HT-29 (cell line): ENCODE results near the gene MNS1. TPM values are rescaled to one million over a fixed set of nuclear protein-coding genes. Genes with fewer than 3 reads are reported as not detected.
A peak's percentile ranks its signal among the peaks of the same experiment; 100 is the strongest.
"Not testable (repeated sequence)": the region's sequence is repeated elsewhere in the genome, so short reads cannot be mapped to it uniquely, and the experiment has no call there.

Experiments used
- DNase-seq: peaks from one replicate; pipeline ENCODE4 v3.0.0-alpha.2; 2015; ENCODE audit warnings: low spot score
- total RNA-seq: library from RNA; depleted of rRNA; stranded (reverse); fragments of >200 nt; shearing (Covaris generic); gene quantifications from 2 replicates; pipeline ENCODE4 v1.2.3, GENCODE V29; 2014; rRNA removed

Gene MNS1
- total RNA-seq, 1 experiment from 2014 or later, result 4.0 TPM

DNA sequence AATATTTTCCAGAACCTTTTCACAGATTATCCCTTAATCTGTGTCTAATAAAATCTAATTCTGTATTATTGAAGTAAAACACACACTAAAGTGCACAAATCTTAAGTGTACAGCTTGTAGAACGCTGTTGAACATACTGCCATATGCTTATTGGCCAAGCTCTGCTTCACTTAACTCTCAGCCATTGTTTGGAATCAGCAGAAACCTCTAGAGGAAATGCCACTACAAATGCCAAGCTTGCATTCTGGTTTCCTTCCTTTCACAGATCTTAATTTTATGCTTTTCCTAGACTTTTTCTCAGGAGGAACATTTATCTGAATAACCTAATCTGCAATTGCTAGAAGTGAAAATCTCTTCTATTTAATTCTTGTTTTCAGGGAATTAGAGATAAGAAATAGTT lies 10.1 kb downstream of the MNS1 start:
- no peak for DNase-seq

DNA sequence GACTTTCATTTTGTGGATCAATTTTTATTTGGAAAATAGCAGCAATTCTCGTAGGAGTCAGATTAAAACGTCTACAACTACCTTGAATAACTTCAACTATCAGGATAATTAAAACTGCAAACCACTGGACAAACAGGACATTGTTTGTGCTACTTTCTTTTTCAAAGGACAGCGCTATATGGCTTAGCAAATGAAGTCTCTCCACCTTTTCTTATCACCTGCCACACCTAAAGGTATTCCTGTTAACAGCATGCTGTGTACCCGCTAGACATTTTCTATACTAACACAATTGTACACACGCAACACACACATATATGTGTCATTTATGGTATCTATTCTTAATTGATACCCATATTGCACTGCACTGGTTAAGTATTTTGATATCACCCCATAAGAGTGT lies 19.2 kb downstream of the MNS1 start:
- DNase-seq, result no peak

DNA sequence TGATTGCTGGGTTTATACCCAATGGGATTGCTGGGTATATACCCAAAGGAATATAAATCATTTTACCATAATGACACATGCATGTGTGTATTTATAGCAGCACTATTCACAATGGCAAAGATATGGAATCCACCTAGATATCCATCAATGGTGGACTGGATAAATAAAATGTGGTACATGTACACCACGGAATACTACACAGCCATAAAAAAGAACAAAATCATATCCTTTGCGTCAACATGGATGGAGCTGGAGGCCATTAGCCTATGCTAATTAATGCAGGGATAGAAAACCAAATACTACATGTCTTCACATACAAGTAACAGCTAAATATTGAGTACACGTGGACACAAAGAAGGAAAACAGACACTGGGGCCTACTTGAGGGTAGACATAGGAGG lies 22.6 kb downstream of the MNS1 start:
- no peak for DNase-seq

DNA sequence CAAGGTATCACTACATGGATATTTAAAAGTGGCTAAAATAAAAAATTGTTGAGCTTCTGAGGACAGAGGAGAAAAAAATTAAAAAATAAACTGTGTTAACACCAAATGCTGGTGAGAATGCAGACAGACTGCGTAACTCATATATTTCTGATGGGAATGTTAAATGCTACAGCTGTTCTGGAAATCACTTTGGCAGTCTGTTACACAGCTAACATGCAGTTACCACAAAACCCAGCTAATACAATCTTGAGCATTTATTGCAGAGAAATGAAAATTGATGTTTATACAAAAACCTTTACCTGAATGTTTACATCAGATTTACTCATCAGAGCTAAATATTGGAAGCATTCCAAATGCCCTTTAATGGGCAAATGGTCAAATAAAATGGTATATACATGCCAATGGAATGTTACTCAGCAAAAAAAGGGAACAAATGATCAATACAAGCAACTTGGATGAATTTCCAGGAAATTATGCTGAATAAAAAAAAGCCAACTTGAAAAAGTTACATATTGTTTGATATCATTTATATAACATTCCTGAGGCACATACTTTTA lies 24.6 kb downstream of the MNS1 start:
- DNase-seq, result no peak

DNA sequence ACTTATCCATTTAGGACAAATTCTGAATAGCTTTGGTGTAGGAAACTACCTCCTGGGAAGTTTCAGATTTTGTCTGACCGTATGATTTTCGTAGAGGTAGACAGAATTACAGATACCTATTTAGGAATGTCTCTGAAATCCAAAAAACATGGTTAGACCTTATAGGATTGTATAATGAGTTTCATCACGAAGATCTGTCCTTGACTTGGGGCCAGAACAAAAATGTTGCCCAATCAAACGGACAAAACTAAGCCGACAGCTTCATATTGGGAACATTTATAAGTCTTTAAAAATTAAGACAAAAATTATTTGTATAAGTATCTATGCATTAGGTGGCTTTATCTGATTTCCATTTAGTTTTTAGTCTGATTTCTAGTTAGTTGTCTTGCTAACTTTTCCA lies 32.6 kb downstream of the MNS1 start:
- DNase-seq, result no peak

DNA sequence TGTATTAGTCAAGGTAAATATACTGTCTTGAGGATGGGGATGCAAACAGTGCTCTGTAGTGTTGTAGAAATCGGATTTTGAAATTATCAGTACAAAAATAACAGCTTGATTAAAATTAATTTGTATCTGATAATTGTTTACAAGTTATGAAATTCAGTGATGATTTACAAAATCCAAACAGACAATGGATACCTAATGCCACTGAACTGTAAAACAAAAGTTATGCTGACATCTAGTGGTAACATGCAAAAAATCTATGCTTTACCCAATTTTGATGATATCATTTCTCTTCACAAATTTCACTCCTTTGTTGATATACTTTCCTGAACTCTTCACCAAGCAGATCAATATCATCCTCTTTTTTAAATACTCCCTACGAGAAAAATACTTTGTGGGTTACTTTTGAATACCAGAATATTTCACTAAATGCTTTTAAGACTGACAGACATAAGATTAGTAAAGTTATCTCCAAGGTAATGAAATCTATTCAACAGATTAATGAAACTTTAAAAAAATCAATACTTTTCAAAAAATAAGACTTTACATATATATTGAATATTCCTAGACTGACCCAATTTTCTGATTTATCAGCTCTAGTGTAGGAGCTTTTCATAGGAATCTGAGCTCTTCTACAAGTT lies 36.0 kb downstream of the MNS1 start:
- peak; percentile 66 for DNase-seq

DNA sequence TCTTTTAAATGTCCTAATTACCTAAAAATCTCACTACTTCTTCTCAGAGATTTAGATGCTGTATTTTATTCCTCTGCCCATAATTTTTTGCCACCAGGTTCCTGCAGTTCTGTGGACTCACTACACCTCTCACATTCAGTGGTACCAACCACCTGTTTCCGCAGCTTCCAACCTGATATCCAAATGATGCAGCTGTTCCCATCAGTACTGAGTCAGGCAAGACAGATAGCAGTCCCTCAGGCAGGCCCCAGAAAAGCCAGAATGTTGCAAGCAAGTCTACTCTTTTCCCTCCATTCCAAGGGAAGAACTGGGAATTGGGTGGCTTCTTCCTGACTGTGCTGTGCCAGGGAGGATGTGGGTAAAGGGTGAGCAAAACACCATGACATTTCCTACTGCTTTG lies 39.0 kb downstream of the MNS1 start:
- DNase-seq, result no peak

DNA sequence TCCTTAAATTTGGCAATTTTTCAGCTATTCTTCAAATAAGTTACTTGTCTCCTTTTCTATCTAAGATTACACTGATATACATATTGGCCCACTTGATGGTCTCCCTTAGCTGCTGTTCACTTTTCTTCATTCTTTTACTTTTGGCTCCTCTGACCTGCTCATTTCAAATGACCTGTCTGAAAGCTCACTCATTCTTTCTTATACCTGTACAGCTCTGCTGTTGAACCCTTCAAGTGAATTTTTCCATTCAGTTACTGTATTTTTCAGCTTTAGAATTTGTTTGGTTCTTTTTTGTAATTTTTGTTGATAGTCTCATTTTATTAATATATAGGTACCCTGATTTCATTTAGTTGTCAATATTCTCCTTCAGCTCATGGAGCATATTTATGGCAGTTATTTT lies 39.7 kb downstream of the MNS1 start:
- no peak for DNase-seq

DNA sequence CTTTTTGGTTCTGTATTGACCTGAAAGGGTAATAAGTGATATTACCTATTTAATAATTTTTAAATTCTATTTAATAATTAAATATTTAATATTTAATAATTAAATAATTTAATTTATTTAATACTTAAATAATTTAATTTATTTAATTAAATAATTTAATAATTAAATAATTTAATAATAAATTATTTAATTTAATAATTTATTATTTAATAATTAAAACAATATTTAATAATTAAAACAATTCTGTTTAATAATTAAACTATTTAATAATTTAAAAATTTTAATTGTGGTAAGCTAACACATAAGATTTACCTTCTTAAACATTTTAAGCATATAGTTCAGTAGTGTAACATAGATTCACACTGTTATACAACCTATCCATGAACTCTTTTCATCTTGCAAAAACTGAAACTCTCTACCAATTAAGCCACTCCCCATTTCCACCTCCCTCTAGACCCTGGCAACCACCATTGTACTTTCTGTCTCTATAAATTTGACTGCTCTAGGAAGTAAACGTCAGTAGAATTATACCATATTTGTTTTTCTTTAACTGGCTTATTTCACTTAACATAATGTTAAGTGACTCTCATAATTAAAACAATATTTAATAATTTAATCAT lies 51.7 kb downstream of the MNS1 start:
- not testable (repeated sequence) for DNase-seq

DNA sequence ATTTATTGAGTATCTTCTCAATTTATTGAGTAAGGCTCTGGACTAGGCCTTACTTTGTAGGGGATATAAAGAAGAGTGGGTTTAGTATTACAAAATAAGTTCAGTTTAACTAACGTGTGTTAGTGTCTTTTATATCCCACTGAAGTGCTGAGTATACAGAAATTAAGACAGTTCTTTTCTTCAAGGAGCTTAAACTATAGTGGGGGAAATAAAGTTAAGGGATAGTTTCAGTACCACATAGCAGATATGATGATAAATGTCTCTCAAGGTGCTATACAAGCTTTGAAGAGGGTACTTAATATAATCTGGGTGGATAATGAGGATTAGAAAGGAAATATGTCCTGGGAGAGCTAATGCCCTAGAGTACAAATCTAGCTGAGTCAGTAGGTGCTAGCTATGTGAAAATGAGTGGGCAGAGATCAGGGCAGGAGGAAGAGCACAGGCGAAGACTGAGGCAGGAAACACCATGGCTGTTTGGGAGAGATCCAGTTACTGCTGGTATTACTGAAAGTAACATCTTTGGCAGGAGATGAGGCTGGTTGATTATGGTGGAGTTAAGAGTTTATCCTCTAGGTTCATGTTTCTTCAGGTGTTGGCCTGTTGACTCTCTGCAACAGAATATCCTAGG lies 53.7 kb downstream of the MNS1 start:
- no peak for DNase-seq

DNA sequence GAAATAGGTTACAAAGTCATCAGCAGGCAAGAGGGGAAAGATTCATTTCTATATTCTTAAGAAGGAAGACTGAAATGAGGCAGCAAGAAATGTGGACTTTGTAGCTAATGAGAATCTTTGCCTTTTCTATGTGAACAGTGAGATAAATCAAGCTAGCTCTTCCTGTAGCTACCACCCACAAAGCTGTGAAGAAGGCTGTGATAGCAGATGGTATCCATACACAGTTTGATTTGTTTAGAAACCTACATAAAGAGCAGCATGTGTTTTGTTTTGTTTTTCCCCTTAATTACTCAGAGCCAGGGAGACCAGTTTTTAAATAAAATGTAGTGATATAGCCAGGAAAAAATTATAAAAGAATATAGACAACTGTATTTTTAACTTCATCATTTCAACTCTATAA lies 54.2 kb downstream of the MNS1 start:
- DNase-seq, result no peak

DNA sequence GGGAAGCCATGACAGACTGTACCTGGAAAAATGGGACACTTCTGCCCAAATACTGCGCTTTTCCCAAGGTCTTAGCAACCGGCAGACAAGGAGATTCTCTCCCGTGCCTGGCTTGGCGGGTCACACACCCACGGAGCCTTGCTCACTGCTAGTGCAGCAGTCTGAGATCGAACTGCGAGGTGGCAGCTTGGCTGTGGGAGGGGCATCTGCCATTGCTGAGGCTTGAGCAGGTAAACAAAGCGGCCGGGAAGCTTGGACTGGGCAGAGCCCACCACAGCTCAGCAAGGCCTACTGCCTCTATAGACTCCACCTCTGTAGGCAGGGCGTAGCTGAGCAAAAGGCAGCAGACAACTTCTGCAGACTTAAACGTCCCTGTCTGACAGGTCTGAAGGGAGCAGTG lies 65.7 kb downstream of the MNS1 start:
- DNase-seq, result not testable (repeated sequence)

DNA sequence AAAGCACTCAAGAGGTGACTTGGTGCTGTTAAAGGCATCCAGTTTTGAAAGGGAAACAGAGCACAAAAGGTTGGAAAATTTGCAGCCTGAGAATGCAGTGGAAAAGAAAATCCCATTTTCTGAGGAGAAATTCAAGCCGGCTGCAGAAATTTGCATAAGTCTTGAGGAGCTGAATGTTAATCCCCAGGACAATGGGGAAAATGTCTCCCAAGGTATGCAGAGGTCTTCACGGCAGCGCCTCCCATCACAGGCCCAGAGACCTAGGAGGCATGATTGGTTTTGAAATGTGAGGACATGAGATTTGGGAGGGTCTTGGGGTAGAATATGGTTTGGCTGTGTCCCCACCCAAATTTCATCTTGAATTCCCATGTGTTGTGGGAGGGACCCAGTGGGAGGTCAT lies 67.6 kb downstream of the MNS1 start:
- not testable (repeated sequence) for DNase-seq

DNA sequence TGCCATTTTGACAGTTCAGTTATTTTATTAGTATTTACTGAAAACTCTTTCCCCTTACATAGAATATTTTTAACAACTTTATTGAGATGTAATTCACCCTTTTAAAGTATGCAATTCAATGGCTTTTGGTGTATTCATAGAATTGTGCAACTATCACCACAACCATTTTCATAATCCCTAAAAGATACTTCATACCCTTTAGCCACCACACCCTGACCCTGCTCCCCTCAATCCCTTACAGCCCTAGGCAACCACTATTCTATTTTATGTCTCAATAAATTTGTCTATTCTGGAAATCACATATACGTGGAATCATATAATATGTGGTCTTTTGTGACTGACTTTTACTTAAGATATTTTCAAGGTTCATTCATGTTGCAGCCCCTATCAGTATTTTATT lies 70.0 kb downstream of the MNS1 start:
- no peak for DNase-seq

DNA sequence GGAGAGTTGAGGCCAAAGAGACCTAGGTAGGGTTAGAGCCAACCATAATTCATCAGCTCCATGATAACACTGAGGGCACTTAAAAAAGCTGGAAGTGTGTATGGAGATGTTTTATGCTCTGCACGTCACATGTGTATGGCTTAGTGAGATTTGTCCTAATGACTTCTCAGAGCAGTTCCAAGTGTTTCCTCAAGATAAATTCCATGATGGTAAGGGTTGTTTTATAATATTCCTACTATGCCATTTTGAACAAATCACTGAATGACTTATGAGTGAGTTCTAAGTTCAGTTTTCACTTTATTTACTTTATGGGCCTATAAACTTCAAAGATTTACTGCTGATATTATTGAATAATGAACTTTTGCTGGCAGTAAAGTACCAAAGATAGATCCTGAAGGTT lies 71.7 kb downstream of the MNS1 start:
- DNase-seq, result no peak

DNA sequence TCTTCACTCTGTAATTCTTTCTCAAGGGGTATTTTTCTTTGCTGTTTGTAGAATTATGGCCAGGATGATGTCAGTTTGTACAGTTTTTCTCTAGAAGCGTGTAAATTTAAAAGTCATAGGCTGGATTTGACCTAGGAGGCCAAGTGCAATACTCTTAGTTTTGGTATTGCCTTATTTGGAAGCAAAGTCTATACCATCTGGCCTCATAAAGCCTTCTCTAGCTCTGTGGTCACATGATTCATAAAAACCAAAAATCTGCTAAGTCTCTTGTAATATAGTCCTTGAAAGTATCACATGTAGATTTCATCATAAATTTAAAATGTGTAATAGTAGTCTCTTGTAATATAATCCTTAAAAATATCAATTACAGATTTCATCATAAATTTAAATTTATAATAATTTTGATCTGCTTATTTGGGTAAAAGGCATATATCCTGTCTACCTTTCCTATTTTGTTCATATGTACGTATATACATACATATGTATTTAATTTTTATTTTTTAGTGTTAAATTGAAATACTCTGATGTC lies 74.1 kb downstream of the MNS1 start:
- no peak for DNase-seq

DNA sequence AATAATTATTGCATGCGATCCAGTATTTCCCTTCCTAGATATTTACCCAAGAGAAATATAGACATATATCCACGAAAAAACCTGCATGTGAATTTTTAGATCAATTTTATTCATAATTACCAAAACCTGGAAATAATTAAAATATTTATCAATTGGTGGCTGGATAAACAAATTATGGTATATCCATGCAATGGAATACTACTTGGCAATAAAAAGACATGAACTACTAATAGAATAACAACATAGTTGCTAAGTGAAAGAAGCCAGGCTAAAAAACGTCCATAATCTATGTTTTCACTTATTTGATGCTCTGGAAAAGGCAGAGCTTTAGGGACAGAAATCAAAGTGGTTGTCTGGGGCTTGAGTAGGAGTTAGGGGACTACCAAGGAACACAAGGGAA lies 79.0 kb downstream of the MNS1 start:
- no peak for DNase-seq

DNA sequence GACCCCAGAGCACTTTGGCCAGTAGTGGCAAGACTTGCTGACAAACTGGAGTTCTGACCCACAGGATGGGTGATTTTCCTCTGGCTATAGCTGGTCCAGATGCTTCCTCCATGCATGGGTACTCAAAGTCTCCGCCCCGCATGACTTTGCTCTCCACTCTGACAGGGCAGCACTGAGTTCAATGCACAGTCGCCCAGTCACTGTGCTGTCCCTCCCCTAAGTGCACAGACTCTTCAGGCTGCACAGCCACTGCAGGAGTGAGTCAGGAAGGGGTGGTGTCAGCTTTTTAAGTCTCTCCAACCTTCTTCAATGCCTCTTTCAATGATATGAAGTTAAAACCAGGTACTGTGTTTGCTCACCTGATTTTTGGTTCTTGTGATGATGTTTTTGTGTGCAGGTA lies 81.9 kb downstream of the MNS1 start:
- DNase-seq, result no peak

Other genes starting within 250 kb of the MNS1 start
- gene RFX7, start 221.3 kb downstream of the MNS1 start, total RNA-seq, result 3.2 and 3.5 TPM in 2 replicates
- gene TEX9, start 99.7 kb downstream of the MNS1 start, total RNA-seq, result 1.2 and 3.6 TPM in 2 replicates